ENCODE measurements around the gene MAML3. TPM values are rescaled to one million over a fixed set of nuclear protein-coding genes. Genes with fewer than 3 reads are reported as not detected.

Gene MAML3
- total RNA-seq, 2 experiments from 2014 or later, result 2.0 to 2.4 TPM

- Mint-ChIP-seq H3K4me3 (no peak overlapping the region), H3K4me1 (ENCODE audit: low read depth) (peaks cover 29% of the 10 kb centered on the region), H3K9me3 (no peaks in the 10 kb centered on the region), H3K27ac (no peak overlapping the region), H3K27me3 (no peaks in the 10 kb centered on the region), H3K36me3 (ENCODE audit: low read depth) (no peaks in the 10 kb centered on the region)
- CTCF ChIA-PET, result interaction anchor here (1.1 to 1.7 kb wide), 4 partner anchors 9 to 24 kb away, joined by 3 to 4 read pairs (median 4); no protein-coding TSS in a partner anchor
- ATAC-seq (no peak), DNase-seq (no peak)
- TF ChIP-seq, protein P1, sequence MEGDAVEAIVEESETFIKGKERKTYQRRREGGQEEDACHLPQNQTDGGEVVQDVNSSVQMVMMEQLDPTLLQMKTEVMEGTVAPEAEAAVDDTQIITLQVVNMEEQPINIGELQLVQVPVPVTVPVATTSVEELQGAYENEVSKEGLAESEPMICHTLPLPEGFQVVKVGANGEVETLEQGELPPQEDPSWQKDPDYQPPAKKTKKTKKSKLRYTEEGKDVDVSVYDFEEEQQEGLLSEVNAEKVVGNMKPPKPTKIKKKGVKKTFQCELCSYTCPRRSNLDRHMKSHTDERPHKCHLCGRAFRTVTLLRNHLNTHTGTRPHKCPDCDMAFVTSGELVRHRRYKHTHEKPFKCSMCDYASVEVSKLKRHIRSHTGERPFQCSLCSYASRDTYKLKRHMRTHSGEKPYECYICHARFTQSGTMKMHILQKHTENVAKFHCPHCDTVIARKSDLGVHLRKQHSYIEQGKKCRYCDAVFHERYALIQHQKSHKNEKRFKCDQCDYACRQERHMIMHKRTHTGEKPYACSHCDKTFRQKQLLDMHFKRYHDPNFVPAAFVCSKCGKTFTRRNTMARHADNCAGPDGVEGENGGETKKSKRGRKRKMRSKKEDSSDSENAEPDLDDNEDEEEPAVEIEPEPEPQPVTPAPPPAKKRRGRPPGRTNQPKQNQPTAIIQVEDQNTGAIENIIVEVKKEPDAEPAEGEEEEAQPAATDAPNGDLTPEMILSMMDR (IDR thresholded peaks at IDR 0.05), result no peak
- intact Hi-C loops (cut with micrococcal nuclease), result no loop called here
- POLR2A ChIA-PET, result interaction anchor here (0.6 kb wide), 1 partner anchor 11 kb away, joined by 3 read pairs; no protein-coding TSS in a partner anchor
Measured at GRCh38 chr4:140089216-140089615, 64.8 kb downstream of the MAML3 start.

DNA sequence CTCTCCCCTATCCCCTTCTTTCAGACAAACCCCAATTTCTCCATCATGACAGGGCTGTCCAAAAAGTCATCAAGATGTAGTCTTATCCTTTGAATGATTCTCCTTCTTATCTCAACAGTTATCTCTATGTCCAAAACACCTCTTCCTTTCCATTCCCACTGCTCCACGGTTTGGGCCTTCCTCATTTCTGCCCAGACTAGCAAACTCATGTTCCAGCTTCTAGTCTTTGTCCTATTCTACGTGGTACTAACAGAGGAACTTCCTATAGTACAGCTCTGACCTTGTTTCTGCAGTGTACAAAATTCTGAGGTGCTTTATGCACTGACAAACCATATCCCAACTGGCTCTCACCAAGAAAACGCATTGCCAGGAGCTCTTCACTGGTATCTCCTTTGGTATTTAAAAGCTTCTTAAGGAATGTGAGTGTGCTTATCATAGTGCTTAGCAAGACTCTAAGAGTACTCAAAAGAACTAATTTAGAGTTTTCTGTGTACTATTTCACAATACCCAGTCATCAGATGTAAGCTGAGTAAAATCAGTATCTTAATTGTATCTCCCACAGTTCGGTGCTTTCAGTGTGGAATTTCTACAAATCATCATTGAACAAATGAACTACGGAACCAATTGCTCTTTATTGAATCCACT lies 65.5 kb downstream of the MAML3 start:
- ChIA-PET POLR2A (interaction anchor here (0.7 to 0.9 kb wide), 2 partner anchors 10 to 59 kb away, joined by 3 read pairs; no protein-coding TSS in a partner anchor), CTCF (interaction anchor here (1.3 to 1.5 kb wide), 3 partner anchors 10 to 23 kb away, joined by 3 read pairs; no protein-coding TSS in a partner anchor)
- Mint-ChIP-seq H3K36me3 (ENCODE audit: low read depth) (no peaks in the 10 kb centered on the region), H3K27me3 (no peaks in the 10 kb centered on the region), H3K4me3 (no peak overlapping the region), H3K4me1 (ENCODE audit: low read depth) (peaks cover 22% of the 10 kb centered on the region), H3K9me3 (no peaks in the 10 kb centered on the region), H3K27ac (no peak overlapping the region)
- DNase-seq (no peak), ATAC-seq (no peak)
- intact Hi-C loops (cut with micrococcal nuclease), result no loop called here
- TF ChIP-seq, protein P1 (IDR thresholded peaks at IDR 0.05), result no peak

- Mint-ChIP-seq H3K27ac (no peak overlapping the region), H3K4me3 (no peak overlapping the region), H3K36me3 (ENCODE audit: low read depth) (no peaks in the 10 kb centered on the region), H3K9me3 (no peaks in the 10 kb centered on the region), H3K27me3 (peaks cover 5% of the 10 kb centered on the region), H3K4me1 (ENCODE audit: low read depth) (peaks cover 13% of the 10 kb centered on the region)
- DNase-seq (no peak), ATAC-seq (no peak)
- intact Hi-C loops (cut with micrococcal nuclease), result no loop called here
- ChIA-PET CTCF (no interaction called here), POLR2A (interaction anchor here (1.0 to 2.7 kb wide), 3 partner anchors 9 to 27 kb away, joined by 4 to 12 read pairs (median 4); no protein-coding TSS in a partner anchor)
- TF ChIP-seq, protein P1 (IDR thresholded peaks at IDR 0.05), result no peak
Measured at GRCh38 chr4:140085881-140086280, 68.1 kb downstream of the MAML3 start.

DNA sequence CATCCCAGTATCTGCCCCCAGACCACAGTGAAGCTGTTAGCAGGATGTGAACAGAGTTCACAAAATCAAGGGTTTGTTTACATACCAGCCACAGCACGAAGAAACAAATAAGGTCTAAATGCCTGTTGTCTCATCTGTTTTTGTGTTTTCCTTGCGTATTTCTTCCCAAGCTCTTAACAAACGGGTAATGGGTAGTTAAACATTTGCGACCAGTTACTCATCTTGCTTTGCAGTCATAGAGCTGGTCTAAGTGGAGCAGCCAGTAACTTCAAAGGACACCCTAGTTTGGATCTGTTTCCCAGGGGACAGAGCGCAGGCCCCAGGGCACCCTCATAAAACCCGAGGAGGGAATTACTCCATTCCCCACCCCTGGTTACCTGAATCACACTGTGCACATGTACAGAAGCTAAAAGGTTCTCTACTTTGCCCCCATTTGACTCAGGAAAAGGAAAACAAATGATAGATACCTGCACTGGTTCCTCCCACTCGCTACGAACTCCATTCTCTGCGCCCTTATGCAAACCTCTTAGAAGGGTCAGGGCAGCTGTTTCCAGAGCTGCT lies 68.8 kb downstream of the MAML3 start:
- ChIA-PET POLR2A (interaction anchor here (0.6 to 2.7 kb wide), 3 partner anchors 10 to 114 kb away, joined by 3 to 12 read pairs (median 4); no protein-coding TSS in a partner anchor), CTCF (interaction anchor here (0.6 kb wide), 1 partner anchor 36 kb away, joined by 3 read pairs; no protein-coding TSS in a partner anchor)
- Mint-ChIP-seq H3K4me3 (no peak overlapping the region), H3K36me3 (ENCODE audit: low read depth) (no peaks in the 10 kb centered on the region), H3K27ac (no peak overlapping the region), H3K4me1 (ENCODE audit: low read depth) (peaks cover 18% of the 10 kb centered on the region), H3K27me3 (peaks cover 5% of the 10 kb centered on the region), H3K9me3 (no peaks in the 10 kb centered on the region)
- ATAC-seq (no peak), DNase-seq (no peak)
- intact Hi-C loops (cut with micrococcal nuclease), result no loop called here
- TF ChIP-seq, protein P1 (IDR thresholded peaks at IDR 0.05), result no peak

DNA sequence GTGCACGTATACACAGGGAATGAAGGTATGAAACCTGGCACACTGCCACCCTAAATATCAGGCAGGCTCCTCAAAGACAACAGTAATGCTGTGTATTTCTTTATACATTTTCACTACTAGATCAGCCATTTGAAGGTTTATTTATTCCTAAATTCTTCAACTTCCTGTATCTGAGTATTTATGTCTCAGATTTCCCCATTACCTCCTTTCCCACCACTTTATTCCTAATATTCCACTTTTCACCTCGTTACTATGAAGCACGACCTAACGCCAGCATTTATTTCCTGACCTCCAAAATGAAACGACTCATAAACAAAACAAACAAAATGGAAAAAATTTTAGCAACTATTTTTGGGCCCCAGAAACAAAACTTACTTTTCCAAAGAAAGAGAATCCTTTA lies 69.6 kb downstream of the MAML3 start:
- Mint-ChIP-seq H3K27ac (no peak overlapping the region), H3K4me1 (ENCODE audit: low read depth) (peaks cover 24% of the 10 kb centered on the region), H3K4me3 (no peak overlapping the region), H3K36me3 (ENCODE audit: low read depth) (no peaks in the 10 kb centered on the region), H3K27me3 (peaks cover 7% of the 10 kb centered on the region), H3K9me3 (no peaks in the 10 kb centered on the region)
- POLR2A ChIA-PET, result interaction anchor here (2.7 kb wide), 1 partner anchor 11 kb away, joined by 12 read pairs; no protein-coding TSS in a partner anchor
- DNase-seq, result no peak
- no peak for ATAC-seq
- intact Hi-C loops (cut with micrococcal nuclease), result no loop called here
- TF ChIP-seq, protein P1 (IDR thresholded peaks at IDR 0.05), result no peak
- CTCF ChIA-PET, result interaction anchor here (0.6 kb wide), 1 partner anchor 35 kb away, joined by 3 read pairs; no protein-coding TSS in a partner anchor

All from activated CD8-positive, alpha-beta T cell treated with anti-CD3 and anti-CD28 coated beads for 36 hours (primary cell).